Neural crest cell (in vitro differentiated cells): ENCODE results near the gene ZNF414. TPM values are rescaled to one million over a fixed set of nuclear protein-coding genes. Genes with fewer than 3 reads are reported as not detected.

Source experiments
- DNase-seq: peaks from one replicate; pipeline ENCODE4 v3.0.0; 2021; ENCODE audit warnings: low read depth, mixed read lengths, low spot score
- H3K27ac Mint-ChIP-seq: one replicate; pipeline ENCODE4 v1.8.0; 2021; ENCODE audit warnings: mild to moderate bottlenecking, mixed read lengths; ENCODE audit not compliant: unreplicated experiment
- H3K27me3 Mint-ChIP-seq: 2 replicates; pipeline ENCODE4 v1.8.0; 2021; ENCODE audit warnings: low read depth, mild to moderate bottlenecking, mixed read lengths
- H3K36me3 Mint-ChIP-seq: 2 replicates; pipeline ENCODE4 v1.8.0; 2021; ENCODE audit warnings: low read depth, mild to moderate bottlenecking, mixed read lengths
- H3K4me1 Mint-ChIP-seq: 2 replicates; pipeline ENCODE4 v1.8.0; 2021; ENCODE audit warnings: mixed read lengths
- H3K4me3 Mint-ChIP-seq: one replicate; pipeline ENCODE4 v1.8.0; 2021; ENCODE audit warnings: mild to moderate bottlenecking, mixed read lengths
- H3K9me3 Mint-ChIP-seq: 2 replicates; pipeline ENCODE4 v1.8.0; 2021; ENCODE audit warnings: mixed read lengths
- CTCF ChIP-seq: fragments of 200-600 bp; sonication (generic); conservative IDR thresholded peaks from 2 replicates; pipeline ENCODE4 v1.5.0; 2021; ENCODE audit warnings: antibody characterized with exemption, mild to moderate bottlenecking
- total RNA-seq: library from RNA; stranded (reverse); gene quantifications from 2 replicates; pipeline ENCODE4 v1.2.1, GENCODE V29; 2021

Gene ZNF414
- total RNA-seq, 1 donor from 2014 or later, result 31.8 TPM

GRCh38 chr19:8528500-8528899 is 14.5 kb upstream of the ZNF414 start:
- Mint-ChIP-seq H3K4me3 (peak overlapping the region; percentile 33), H3K4me1 (peaks cover 14% of the 10 kb centered on the region), H3K9me3 (peaks cover 3% of the 10 kb centered on the region), H3K36me3 (peaks cover 7% of the 10 kb centered on the region), H3K27ac (no peak overlapping the region), H3K27me3 (no peaks in the 10 kb centered on the region)
- TF ChIP-seq CTCF, result no peak
- DNase-seq, result no peak

- Mint-ChIP-seq H3K4me3 (no peak overlapping the region), H3K36me3 (peaks cover 7% of the 10 kb centered on the region), H3K9me3 (peaks cover 3% of the 10 kb centered on the region), H3K4me1 (peaks cover 14% of the 10 kb centered on the region), H3K27me3 (no peaks in the 10 kb centered on the region), H3K27ac (no peak overlapping the region)
- TF ChIP-seq CTCF, result no peak
- peak; percentile 96 for DNase-seq
Measured at GRCh38 chr19:8526345-8527091, 12.6 kb upstream of the ZNF414 start.

GRCh38 chr19:8525401-8525684 is 11.4 kb upstream of the ZNF414 start:
- Mint-ChIP-seq H3K36me3 (peaks cover 7% of the 10 kb centered on the region), H3K4me1 (peaks cover 14% of the 10 kb centered on the region), H3K9me3 (peaks cover 3% of the 10 kb centered on the region), H3K27me3 (no peaks in the 10 kb centered on the region), H3K4me3 (no peak overlapping the region), H3K27ac (no peak overlapping the region)
- peak; percentile 59 for TF ChIP-seq CTCF
- no peak for DNase-seq

GRCh38 chr19:8519388-8519787 is 5.4 kb upstream of the ZNF414 start:
- H3K27ac Mint-ChIP-seq, result no peak overlapping the region
- H3K4me3 Mint-ChIP-seq, result no peak overlapping the region
- TF ChIP-seq CTCF, result no peak
- no peak for DNase-seq
- peaks cover 5% of the 10 kb centered on the region for H3K27me3 Mint-ChIP-seq
- H3K36me3 Mint-ChIP-seq, result no peaks in the 10 kb centered on the region
- H3K4me1 Mint-ChIP-seq, result peaks cover 7% of the 10 kb centered on the region
- H3K9me3 Mint-ChIP-seq, result no peaks in the 10 kb centered on the region

- TF ChIP-seq CTCF, result no peak
- Mint-ChIP-seq H3K4me1 (peaks cover 13% of the 10 kb centered on the region), H3K36me3 (peaks cover under 1% of the 10 kb centered on the region), H3K4me3 (no peak overlapping the region), H3K9me3 (peaks cover under 1% of the 10 kb centered on the region), H3K27me3 (peaks cover 5% of the 10 kb centered on the region), H3K27ac (no peak overlapping the region)
- no peak for DNase-seq
Measured at GRCh38 chr19:8518536-8518935, 4.6 kb upstream of the ZNF414 start.
